GM12878 (cell line): Measurements from ENCODE around the gene DARS1. TPM values are rescaled to one million over a fixed set of nuclear protein-coding genes. Genes with fewer than 3 reads are reported as not detected.

ENCODE experiments used
- ATF2 ChIP-seq: IDR thresholded peaks from 2 replicates; pipeline ENCODE4 v1.6.1; 2012; ENCODE audit warnings: low read length, inconsistent platforms
- CHD1 ChIP-seq: IDR thresholded peaks from 2 replicates; pipeline ENCODE4 v1.6.1; 2012; ENCODE audit warnings: low read depth, low read length, improper control_type of control experiment
- CREB1 ChIP-seq: IDR thresholded peaks from 2 replicates; pipeline ENCODE4 v1.6.1; 2012; ENCODE audit warnings: low read depth, mild to moderate bottlenecking, inconsistent platforms
- EP300 ChIP-seq, 2 experiments: fragments of 150-350 bp in 1 of 2; IDR thresholded peaks; 2 replicates each; pipeline ENCODE4 v1.6.1; 2011 to 2012; ENCODE audit warnings: low read depth in 2 of 2, low read length in 2 of 2, borderline replicate concordance in 1 of 2, improper control_type of control experiment in 1 of 2, inconsistent platforms in 1 of 2; ENCODE audit not compliant: control insufficient read depth in 1 of 2
- ESRRA ChIP-seq: IDR thresholded peaks from 2 replicates; pipeline ENCODE4 v1.6.1; 2012; ENCODE audit warnings: mild to moderate bottlenecking, low read length, improper control_type of control experiment
- HCFC1 ChIP-seq: fragments of 150-350 bp; IDR thresholded peaks from 2 replicates; pipeline ENCODE4 v1.6.1; 2014; ENCODE audit warnings: low read length
- HSF1 ChIP-seq: fragments of 150-350 bp; IDR thresholded peaks from 2 replicates; pipeline ENCODE4 v1.6.1; 2014; ENCODE audit warnings: mild to moderate bottlenecking, low read depth, low read length
- JUND ChIP-seq: IDR thresholded peaks from 2 replicates; pipeline ENCODE4 v1.6.1; 2012; ENCODE audit warnings: low read depth, mild to moderate bottlenecking, low read length, improper control_type of control experiment, moderate library complexity
- KAT2A ChIP-seq: conservative IDR thresholded peaks from 2 replicates; pipeline ENCODE4 v1.6.1; 2011; ENCODE audit warnings: low read depth, low read length; ENCODE audit not compliant: control insufficient read depth
- NR2C1 ChIP-seq: fragments of 450-650 bp; IDR thresholded peaks from 2 replicates; pipeline ENCODE4 v1.6.1; 2017; ENCODE audit warnings: antibody characterized with exemption, mild to moderate bottlenecking, moderate library complexity
- RUNX3 ChIP-seq: IDR thresholded peaks from 2 replicates; pipeline ENCODE4 v1.6.1; 2012; ENCODE audit warnings: low read length, inconsistent platforms
- SIN3A ChIP-seq: IDR thresholded peaks from 2 replicates; pipeline ENCODE4 v1.6.1; 2012; ENCODE audit warnings: low read depth, low read length, improper control_type of control experiment
- SKIL ChIP-seq: fragments of 450-650 bp; IDR thresholded peaks from 2 replicates; pipeline ENCODE4 v1.6.1; 2017; ENCODE audit warnings: mild to moderate bottlenecking, low read depth, inconsistent platforms; ENCODE audit not compliant: poor library complexity, severe bottlenecking
- SUPT20H ChIP-seq: IDR thresholded peaks from 2 replicates; pipeline ENCODE4 v1.6.1; 2011; ENCODE audit warnings: low read depth, mild to moderate bottlenecking, low read length, moderate library complexity, borderline replicate concordance; ENCODE audit not compliant: control insufficient read depth
- YBX1 ChIP-seq: fragments of 450-650 bp; IDR thresholded peaks from 2 replicates; pipeline ENCODE4 v1.6.1; 2016; ENCODE audit warnings: antibody characterized with exemption
- ZNF217 ChIP-seq: fragments of 450-650 bp; IDR thresholded peaks from 2 replicates; pipeline ENCODE4 v1.6.1; 2017; ENCODE audit warnings: antibody characterized with exemption, mild to moderate bottlenecking
- ZNF687 ChIP-seq: fragments of 450-650 bp; IDR thresholded peaks from 2 replicates; pipeline ENCODE4 v1.6.1; 2017; ENCODE audit warnings: mild to moderate bottlenecking, moderate library complexity
- polyA plus RNA-seq, 11 experiments: library from polyadenylated mRNA; depleted of rRNA in 4 of 11; unstranded in 6 of 11; stranded (reverse) in 5 of 11; fragments of >200 nt; fragmentation: Nextera tagmentation in 4 of 11; fragmentation: Illumina TruSeq in 1 of 11; extraction: Ambion mirVana in 4 of 11; extraction: Trizol in 1 of 11; gene quantifications; 1 replicate in 1 of 11; 2 replicates in 10 of 11; pipeline versions ENCODE4 v1.2.1 to v1.2.3, GENCODE V29; 2011 to 2016; ENCODE audit warnings: inconsistent platforms in 2 of 11, missing spikeins in 2 of 11, low read depth in 1 of 11
- total RNA-seq, 4 experiments: library from RNA; depleted of rRNA in 3 of 4; stranded (reverse); fragments of >200 nt in 3 of 4; fragmentation: Illumina TruSeq in 1 of 4; extraction: Trizol in 1 of 4; gene quantifications; 2 replicates each; pipeline versions ENCODE4 v1.2.1 to v1.2.3, GENCODE V29; 2013 to 2021
- TF ChIP-seq, protein P1 (sequence below): fragments of 450-650 bp; IDR thresholded peaks from 2 replicates; pipeline ENCODE4 v1.6.1; 2016; ENCODE audit warnings: mild to moderate bottlenecking

The DARS1 gene
- total and polyA plus RNA-seq, 10 of the 15 experiments (the other 5 are each of a cell fraction or from before 2014, with no cell fraction given), result 91.0 to 387 (median 137) TPM

DNA sequence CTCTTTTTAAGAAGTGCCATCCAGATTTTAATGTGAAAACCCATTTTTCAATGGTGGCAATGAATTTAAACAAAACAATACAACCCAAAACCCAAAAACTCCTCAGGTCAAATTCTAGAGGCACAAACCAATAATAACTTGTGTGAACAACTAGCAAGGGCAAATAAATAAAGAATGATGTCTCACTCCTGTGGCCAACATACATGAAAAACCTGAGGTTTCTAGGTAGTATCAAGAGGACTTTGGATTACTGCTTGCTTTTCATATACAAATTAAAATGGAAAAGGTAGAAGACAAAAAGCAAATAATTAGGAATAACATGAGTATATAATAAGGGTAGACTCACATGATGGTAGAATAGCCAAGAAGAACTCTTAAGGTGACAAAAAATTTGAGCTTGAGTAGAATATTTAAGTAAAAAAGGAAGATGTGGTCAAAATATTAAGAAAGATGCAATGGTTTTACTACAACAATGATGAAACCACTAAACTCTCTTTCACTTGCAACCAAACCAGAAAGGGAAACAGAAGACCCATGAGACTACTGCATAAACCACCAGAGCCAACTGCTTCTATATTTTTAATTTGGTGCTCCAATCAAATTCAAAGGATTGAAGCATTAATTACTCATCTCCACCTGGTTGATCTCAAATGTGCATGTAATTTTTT, 53.5 kb downstream of the DARS1 start (continued):
- TF ChIP-seq, protein P1, sequence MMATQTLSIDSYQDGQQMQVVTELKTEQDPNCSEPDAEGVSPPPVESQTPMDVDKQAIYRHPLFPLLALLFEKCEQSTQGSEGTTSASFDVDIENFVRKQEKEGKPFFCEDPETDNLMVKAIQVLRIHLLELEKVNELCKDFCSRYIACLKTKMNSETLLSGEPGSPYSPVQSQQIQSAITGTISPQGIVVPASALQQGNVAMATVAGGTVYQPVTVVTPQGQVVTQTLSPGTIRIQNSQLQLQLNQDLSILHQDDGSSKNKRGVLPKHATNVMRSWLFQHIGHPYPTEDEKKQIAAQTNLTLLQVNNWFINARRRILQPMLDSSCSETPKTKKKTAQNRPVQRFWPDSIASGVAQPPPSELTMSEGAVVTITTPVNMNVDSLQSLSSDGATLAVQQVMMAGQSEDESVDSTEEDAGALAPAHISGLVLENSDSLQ, result peak; percentile 10; the same call in 1 of the 2 replicates
- no peak for TF ChIP-seq YBX1
- TF ChIP-seq ZNF687, result 0 out of 2 replicates have a peak, but pooled peaks have one; percentile 45
- TF ChIP-seq ZNF217, result peak; percentile 59; the same call in 1 of the 2 replicates
- TF ChIP-seq SKIL, result peak; percentile 78
- TF ChIP-seq EP300 (IDR thresholded peaks at IDR 0.05; ENCODE audit: borderline replicate concordance in 1 of 2, control insufficient read depth in 1 of 2, low read depth in 2 of 2, low read length in 2 of 2), result peak; percentile 45 to 53; a peak in 2 of 4 replicates
- TF ChIP-seq ESRRA, result no peak
- no peak for TF ChIP-seq HCFC1
- peak; percentile 62; the same call in 1 of the 2 replicates for TF ChIP-seq ATF2
- no peak for TF ChIP-seq CHD1
- TF ChIP-seq NR2C1, result 0 out of 2 replicates have a peak, but pooled peaks have one; percentile 4
- peak; percentile 93 for TF ChIP-seq RUNX3
- no peak for TF ChIP-seq KAT2A
- TF ChIP-seq HSF1, result no peak
- TF ChIP-seq JUND, result no peak
- TF ChIP-seq SIN3A, result no peak
- TF ChIP-seq CREB1, result 0 out of 2 replicates have a peak, but pooled peaks have one; percentile 8
- no peak for TF ChIP-seq SUPT20H
